Psoas muscle (tissue), 8 donors: ENCODE results near the gene TICAM2. TPM values are rescaled to one million over a fixed set of nuclear protein-coding genes. Genes with fewer than 3 reads are reported as not detected.

Source experiments
- ATAC-seq, 4 donors: fragments of 200-7000 bp; cut with Tn5 transposase; one replicate each; pipeline ENCODE4 v1.9.1; 2020; ENCODE audit warnings: moderate library complexity in 3 of 4, mild to moderate bottlenecking in 2 of 4
- DNase-seq, 2 donors: peaks; one replicate each; pipeline ENCODE4 v3.0.0-alpha.2; 2020
- H3K27ac ChIP-seq: fragments of 200-600 bp; one replicate; pipeline ENCODE4 v1.8.0; 2022
- H3K27me3 ChIP-seq, 3 donors: fragments of 200-600 bp in 1 of 3; one replicate each; pipeline versions ENCODE4 v1.6.1 to v1.8.0; 2013 to 2022; ENCODE audit warnings: low read length in 2 of 3, mild to moderate bottlenecking in 2 of 3, moderate library complexity in 1 of 3; ENCODE audit not compliant: insufficient read depth in 3 of 3
- H3K36me3 ChIP-seq, 2 donors: fragments of 200-600 bp in 1 of 2; one replicate each; pipeline versions ENCODE4 v1.6.1 to v1.8.0; 2013 to 2022; ENCODE audit warnings: low read depth in 1 of 2, mild to moderate bottlenecking in 1 of 2, moderate library complexity in 1 of 2; ENCODE audit not compliant: insufficient read depth in 1 of 2
- H3K4me1 ChIP-seq: fragments of 200-600 bp; one replicate; pipeline ENCODE4 v1.8.0; 2022
- H3K4me3 ChIP-seq: fragments of 200-600 bp; one replicate; pipeline ENCODE4 v1.8.0; 2022; ENCODE audit warnings: mild to moderate bottlenecking
- H3K9me3 ChIP-seq: fragments of 200-600 bp; one replicate; pipeline ENCODE4 v1.8.0; 2022
- WGBS, 3 donors: extraction: QIAGEN DNeasy Blood & Tissue Kit; methylation state at CpG; one replicate each; pipeline versions ENCODE4 v1.1.6 to v1.1.7; 2013; 5-methylcytosine and 5-hydroxymethylcytosine counted together
- intact Hi-C, 2 donors: fragments of 100-400 bp; cut with DNase I; formaldehyde crosslinking; loops; one replicate each; pipeline versions ENCODE4 v1.11.0 to v1.14.2; 2022
- polyA plus RNA-seq, 3 donors: library from polyadenylated mRNA; stranded (reverse); fragments of 200-250 nt; gene quantifications; one replicate each; pipeline ENCODE4 v1.2.3, GENCODE V29; 2013
- total RNA-seq, 4 donors: library from RNA; stranded (reverse); fragmentation: NEBNext Ultra II Directional in 2 of 4; extraction: Animal tissue kit (Norgen Biotek cat#: 25700) in 2 of 4; gene quantifications; one replicate each; pipeline versions ENCODE4 v1.2.1 to v1.2.4, GENCODE V29; 2021 to 2023
- TF ChIP-seq, protein P1 (sequence below): fragments of 200-600 bp; IDR thresholded peaks from one replicate; pipeline ENCODE4 v1.8.0; 2022; ENCODE audit warnings: antibody characterized with exemption
- donor health status: healthy with polysubstance abuse.
- donor health status: DM: no; HTN: no; CAD: no; lungs with moderate emphysema.
- donor health status: Bipolar disorder and iron deficiency.
- donor health status: healthy.
- donor health status: DM: yes; HTN: yes; CAD: no.
- donor health status: DM: no; HTN: no; CAD: no.
- donor health status: DM: no; HTN: no; CAD: no.
- donor health status: DM: yes; HTN: yes; CAD: no.

TICAM2 gene
- total and polyA plus RNA-seq, 7 donors, result 0.63 to 4.9 (median 1.3) TPM

DNA sequence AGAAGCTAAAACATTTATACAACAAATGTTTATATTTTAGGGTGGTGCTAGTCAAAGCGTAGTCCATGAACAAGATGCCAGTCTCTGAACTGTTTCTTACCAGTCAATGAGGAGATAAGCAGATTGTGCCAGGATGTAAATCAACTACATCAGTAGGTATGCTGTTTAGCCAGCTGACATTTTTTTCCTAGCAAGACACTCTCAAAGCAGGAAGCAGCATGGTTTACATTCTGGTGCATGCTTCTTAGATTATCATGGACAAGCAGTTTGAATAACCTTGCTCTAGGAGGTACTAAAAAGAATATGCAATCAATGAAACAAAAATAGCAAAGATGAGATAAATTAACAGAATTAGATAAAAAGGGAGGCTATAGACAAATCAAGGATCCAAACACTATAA lies 17.0 kb downstream of the TICAM2 start:
- TF ChIP-seq, protein P1, sequence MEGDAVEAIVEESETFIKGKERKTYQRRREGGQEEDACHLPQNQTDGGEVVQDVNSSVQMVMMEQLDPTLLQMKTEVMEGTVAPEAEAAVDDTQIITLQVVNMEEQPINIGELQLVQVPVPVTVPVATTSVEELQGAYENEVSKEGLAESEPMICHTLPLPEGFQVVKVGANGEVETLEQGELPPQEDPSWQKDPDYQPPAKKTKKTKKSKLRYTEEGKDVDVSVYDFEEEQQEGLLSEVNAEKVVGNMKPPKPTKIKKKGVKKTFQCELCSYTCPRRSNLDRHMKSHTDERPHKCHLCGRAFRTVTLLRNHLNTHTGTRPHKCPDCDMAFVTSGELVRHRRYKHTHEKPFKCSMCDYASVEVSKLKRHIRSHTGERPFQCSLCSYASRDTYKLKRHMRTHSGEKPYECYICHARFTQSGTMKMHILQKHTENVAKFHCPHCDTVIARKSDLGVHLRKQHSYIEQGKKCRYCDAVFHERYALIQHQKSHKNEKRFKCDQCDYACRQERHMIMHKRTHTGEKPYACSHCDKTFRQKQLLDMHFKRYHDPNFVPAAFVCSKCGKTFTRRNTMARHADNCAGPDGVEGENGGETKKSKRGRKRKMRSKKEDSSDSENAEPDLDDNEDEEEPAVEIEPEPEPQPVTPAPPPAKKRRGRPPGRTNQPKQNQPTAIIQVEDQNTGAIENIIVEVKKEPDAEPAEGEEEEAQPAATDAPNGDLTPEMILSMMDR, result no peak
- no peak for ATAC-seq
- no peak for DNase-seq
- no peaks in the 10 kb centered on the region for H3K9me3 ChIP-seq
- 73 to 97% (median 76%) methylated on average over 1 of the region's 1 CpG for WGBS, 3 donors
- H3K4me1 ChIP-seq, result peaks cover 15% of the 10 kb centered on the region
- H3K36me3 ChIP-seq, result peaks cover 0 to 5% of the 10 kb centered on the region in 2 donors
- H3K4me3 ChIP-seq, result no peak overlapping the region
- H3K27ac ChIP-seq, result no peak overlapping the region
- no peaks in the 10 kb centered on the region for H3K27me3 ChIP-seq
- intact Hi-C loops, result loop anchor here (5.0 to 10.0 kb wide), 2 partner anchors 210 to 278 kb away; no protein-coding TSS in a partner anchor

DNA sequence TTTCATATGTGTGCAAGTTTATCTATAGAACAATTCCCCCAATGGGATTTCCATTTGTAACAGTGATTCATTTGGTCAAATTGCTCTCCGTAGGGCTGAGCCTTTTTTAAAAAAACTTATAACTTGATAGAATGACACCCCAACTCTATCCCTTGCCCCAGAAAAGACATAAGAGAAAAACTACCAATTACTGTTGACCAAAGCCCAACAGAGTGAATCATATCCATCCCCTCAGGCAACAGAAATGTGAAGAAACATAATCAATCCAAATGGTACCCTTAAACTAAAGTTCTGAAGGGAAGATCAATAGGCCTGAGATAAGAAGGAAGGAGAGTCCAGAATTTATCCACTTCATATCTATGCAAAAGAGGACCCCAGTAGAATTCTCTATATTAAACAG lies 17.8 kb downstream of the TICAM2 start:
- TF ChIP-seq, protein P1, result no peak
- ATAC-seq, result no peak
- no peaks in the 10 kb centered on the region for H3K27me3 ChIP-seq
- no peak overlapping the region for H3K27ac ChIP-seq
- no peak overlapping the region for H3K4me3 ChIP-seq
- peaks cover 13% of the 10 kb centered on the region for H3K4me1 ChIP-seq
- no peak for DNase-seq
- intact Hi-C loops, result loop anchor here in 1 of 2 donors (10.0 kb wide), 1 partner anchor 210 kb away; no protein-coding TSS in a partner anchor
- peaks cover 0 to 5% of the 10 kb centered on the region in 2 donors for H3K36me3 ChIP-seq
- no peaks in the 10 kb centered on the region for H3K9me3 ChIP-seq
- 79 to 87% (median 82%) methylated on average over 1 of the region's 1 CpG for WGBS, 3 donors

DNA sequence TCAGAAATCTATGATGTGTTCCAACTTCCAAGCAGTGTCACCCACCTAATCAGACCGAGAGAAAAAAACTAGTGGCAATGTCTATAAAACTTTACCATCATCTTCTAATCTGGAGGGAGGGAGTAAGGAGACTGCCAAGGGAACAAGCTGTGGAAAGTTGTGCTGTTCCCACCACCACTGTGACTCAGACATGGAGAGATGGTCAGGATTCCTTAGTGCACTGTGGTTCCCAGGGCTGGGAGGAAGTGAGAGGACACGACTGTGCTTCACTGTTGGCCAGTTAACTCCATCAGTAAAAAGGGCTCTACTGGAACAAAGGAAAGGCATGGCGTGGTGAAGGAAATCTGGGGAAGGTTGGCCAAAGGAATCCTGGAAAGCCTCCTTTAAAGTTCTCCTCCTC lies 18.8 kb downstream of the TICAM2 start:
- DNase-seq (no peak), ATAC-seq (peak in 3 of 4 donors; percentile 60 to 80 (median 74))
- WGBS, 3 donors, result 57 to 65% (median 60%) methylated on average over 3 of the region's 3 CpGs

DNA sequence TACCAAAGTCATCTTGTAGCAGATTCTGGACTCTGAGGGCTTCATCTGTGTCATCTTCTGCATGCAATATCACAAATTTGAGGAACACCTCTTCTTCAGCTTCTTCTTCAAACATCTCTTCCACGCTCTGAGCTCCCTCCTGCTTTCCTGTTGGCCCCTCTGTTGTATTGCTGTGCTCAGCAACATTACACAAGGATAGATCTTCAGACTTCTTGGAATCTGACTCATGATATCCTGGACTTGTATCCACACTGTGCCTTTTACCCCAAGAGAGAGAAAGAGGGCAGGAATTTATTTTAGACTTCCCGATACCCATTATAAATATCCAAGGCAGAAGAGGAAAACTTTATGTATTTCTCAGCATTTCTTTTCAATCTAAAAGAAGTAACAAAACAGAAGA lies 21.3 kb downstream of the TICAM2 start:
- 78 to 97% (median 82%) methylated on average over 2 of the region's 2 CpGs for WGBS, 3 donors
- Histone ChIP-seq H3K27me3 (no peaks in the 10 kb centered on the region), H3K9me3 (no peaks in the 10 kb centered on the region), H3K36me3 (peaks cover 3 to 5% of the 10 kb centered on the region in 2 donors), H3K4me1 (no peaks in the 10 kb centered on the region), H3K27ac (no peak overlapping the region), H3K4me3 (no peak overlapping the region)
- intact Hi-C loops, result loop anchor here in 1 of 2 donors (10.0 kb wide), 1 partner anchor 206 kb away; no protein-coding TSS in a partner anchor
- DNase-seq (no peak), ATAC-seq (peak in 1 of 4 donors; percentile 49)
- TF ChIP-seq, protein P1, result no peak

More for the DNA sequence above, 18.8 kb downstream of the TICAM2 start:
- Histone ChIP-seq H3K27me3 (no peaks in the 10 kb centered on the region), H3K4me3 (no peak overlapping the region), H3K36me3 (peaks cover 0 to 5% of the 10 kb centered on the region in 2 donors), H3K4me1 (peaks cover 3% of the 10 kb centered on the region), H3K9me3 (no peaks in the 10 kb centered on the region), H3K27ac (no peak overlapping the region)
- intact Hi-C loops, result loop anchor here in 1 of 2 donors (10.0 kb wide), 1 partner anchor 209 kb away; no protein-coding TSS in a partner anchor
- TF ChIP-seq, protein P1, result no peak

DNA sequence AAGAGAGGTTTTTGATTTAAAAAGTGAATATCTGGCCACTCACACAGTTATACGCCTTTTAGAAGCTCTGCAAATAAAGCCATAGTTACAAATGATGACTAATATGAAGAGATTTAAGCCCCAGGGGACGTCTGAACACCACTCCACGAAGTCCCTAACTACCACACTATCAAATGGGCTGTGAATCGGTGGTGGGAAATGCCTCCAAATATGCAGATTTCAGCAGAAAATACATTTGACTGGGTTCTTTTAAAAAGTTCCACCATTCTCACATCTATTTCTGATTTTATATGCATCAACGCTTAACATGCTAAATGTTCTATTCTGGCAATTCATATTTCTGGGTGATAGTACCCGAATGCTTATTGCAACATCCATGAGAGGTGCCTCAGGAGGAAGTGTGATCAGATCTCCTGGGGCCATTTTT lies 22.5 kb downstream of the TICAM2 start:
- 81 to 86% (median 86%) methylated on average over 6 of the region's 6 CpGs for WGBS, 3 donors
- Histone ChIP-seq H3K27ac (no peak overlapping the region), H3K4me1 (no peaks in the 10 kb centered on the region), H3K27me3 (no peaks in the 10 kb centered on the region), H3K36me3 (peaks cover 3 to 5% of the 10 kb centered on the region in 2 donors), H3K9me3 (no peaks in the 10 kb centered on the region), H3K4me3 (no peak overlapping the region)
- TF ChIP-seq, protein P1, result no peak
- DNase-seq, result no peak
- no peak for ATAC-seq
- intact Hi-C loops, result loop anchor here in 1 of 2 donors (10.0 kb wide), 1 partner anchor 205 kb away; no protein-coding TSS in a partner anchor
